ENCODE data around the gene HAPSTR1. TPM values are rescaled to one million over a fixed set of nuclear protein-coding genes. Genes with fewer than 3 reads are reported as not detected.

HAPSTR1 gene
- total and polyA plus RNA-seq, 2 of the 4 experiments (the other 2 are of a cell fraction): 22.2 to 56.5 TPM

- no peak overlapping the region for H2BK5ac ChIP-seq (ENCODE audit: low read depth, low read length, poor library complexity, severe bottlenecking)
- 100% methylated on average over 1 of the region's 7 CpGs; no CpG with 5 or more reads in 1 of the 2 experiments for WGBS, 2 experiments (ENCODE audit: extremely low coverage in 2 of 2, insufficient read length in 1 of 2)
- H4K8ac ChIP-seq (ENCODE audit: low read depth in 2 of 2, low read length in 2 of 2): no peak overlapping the region
- H2BK20ac ChIP-seq (ENCODE audit: low read depth, low read length): no peak overlapping the region
- no peak overlapping the region for H3K9ac ChIP-seq (ENCODE audit: low read depth, low read length)
- intact Hi-C loops (cut with micrococcal nuclease): no loop called here
- dilution Hi-C loops (cut with HindIII; ENCODE audit: low sequenced_read_pairs, unreplicated experiment): no loop called here
- H3K56ac ChIP-seq (ENCODE audit: extremely low read depth, insufficient read depth, low read length): no peak overlapping the region
- H3K9me1 ChIP-seq (ENCODE audit: insufficient read depth, low read length): peaks cover 34% of the 10 kb centered on the region
- H2BK15ac ChIP-seq (ENCODE audit: low read depth, low read length): no peak overlapping the region
- no peak overlapping the region for H2BK120ac ChIP-seq (ENCODE audit: low read depth, low read length)
- no peak overlapping the region for H3K18ac ChIP-seq (ENCODE audit: low read depth, low read length)
- peaks cover 19% of the 10 kb centered on the region for H3K4me1 ChIP-seq (ENCODE audit: control insufficient read depth, insufficient read depth, low read length)
- no peak overlapping the region for H2AK5ac ChIP-seq (ENCODE audit: low read depth, low read length)
- ATAC-seq (ENCODE audit: low read depth) (no peak), DNase-seq (no peak)
- no peak overlapping the region for H2AFZ ChIP-seq (replicated peaks; ENCODE audit: low read length, poor library complexity)
- peaks cover 28% of the 10 kb centered on the region for H3K36me3 ChIP-seq (ENCODE audit: control insufficient read depth, insufficient read depth, low read length)
- CTCF ChIA-PET: no interaction called here
- H3K4me3 ChIP-seq (ENCODE audit: insufficient read depth, low read depth, low read length): no peak overlapping the region
- peaks cover 68% of the 10 kb centered on the region for H4K20me1 ChIP-seq (ENCODE audit: insufficient read depth, low read length)
- no peak overlapping the region for H3K23ac ChIP-seq (ENCODE audit: low read depth, low read length)
- no peak overlapping the region for H4K91ac ChIP-seq (ENCODE audit: insufficient read depth, low read depth, low read length)
- H3K27ac ChIP-seq (ENCODE audit: insufficient read depth, low read length): no peak overlapping the region
- H3K79me1 ChIP-seq (ENCODE audit: low read depth in 1 of 2, low read length in 2 of 2): peaks cover 44 to 88% of the 10 kb centered on the region in 2 experiments; a peak in 3 of 4 replicates
- no peak overlapping the region for H4K5ac ChIP-seq (ENCODE audit: low read depth, low read length)
- no peak overlapping the region for H2AK9ac ChIP-seq (replicated peaks; ENCODE audit: low read depth, low read length, poor library complexity)
- in situ Hi-C loops (cut with MboI; ENCODE audit: low sequenced_read_pairs): loop anchor here (25.0 kb wide), 1 partner anchor 1813 kb away; the partner anchor contains the start of genes CLEC16A and DEXI
- POLR2A ChIA-PET (ENCODE audit: unreplicated experiment): no interaction called here
- H3K4ac ChIP-seq (ENCODE audit: low read depth, low read length): no peak overlapping the region
- TF ChIP-seq FOS (IDR thresholded peaks at IDR 0.05; ENCODE audit: low read depth, low read length): no peak
- TF ChIP-seq SMC3 (IDR thresholded peaks at IDR 0.05; ENCODE audit: low read depth, low read length): no peak
- no peak for TF ChIP-seq USF2 (IDR thresholded peaks at IDR 0.05; ENCODE audit: low read depth, low read length)
- TF ChIP-seq CEBPB (IDR thresholded peaks at IDR 0.05; ENCODE audit: low read depth, low read length): no peak
- TF ChIP-seq CHD1 (IDR thresholded peaks at IDR 0.05; ENCODE audit: low read depth, low read length): no peak
- no peak for TF ChIP-seq MAZ (IDR thresholded peaks at IDR 0.05; ENCODE audit: borderline replicate concordance, low read depth, low read length)
- no peak for TF ChIP-seq RFX5 (IDR thresholded peaks at IDR 0.05; ENCODE audit: low read depth, low read length)
- no peak overlapping the region for H3K14ac ChIP-seq (replicated peaks; ENCODE audit: low read depth, low read length)
- no TSS peak for BruUV-seq (replicated peaks)
- no peak overlapping the region for H3K4me2 ChIP-seq (ENCODE audit: low read depth, low read length)
- H3K27me3 ChIP-seq (ENCODE audit: control insufficient read depth, insufficient read depth, low read length): no peaks in the 10 kb centered on the region
- H3K9me3 ChIP-seq (ENCODE audit: control insufficient read depth, insufficient read depth, low read length): no peaks in the 10 kb centered on the region
Measured at GRCh38 chr16:9124444-9124843, 33.0 kb downstream of the HAPSTR1 start.

Measured in IMR-90 (cell line).